GM13976 (cell line): ENCODE measurements around the gene TOX4.
A peak's percentile ranks its signal among the peaks of the same experiment; 100 is the strongest.

Experiments
- DNase-seq: peaks from one replicate; pipeline ENCODE4 v3.0.0; 2012; ENCODE audit warnings: low spot score
- in situ Hi-C: fragments of 300-500 bp; cut with MboI; formaldehyde crosslinking; loops from one replicate; pipeline ENCODE4 v1.12.0; 2022; ENCODE audit warnings: low sequenced_read_pairs, mixed read lengths, inconsistent platforms; ENCODE audit not compliant: unreplicated experiment
- TF ChIP-seq, protein P1 (sequence below): IDR thresholded peaks from 2 replicates; pipeline ENCODE4 v1.5.1; 2012; ENCODE audit warnings: borderline replicate concordance, mild to moderate bottlenecking; ENCODE audit not compliant: insufficient read depth; ENCODE audit errors: extremely low read depth, missing control alignments, control extremely low read depth

Gene TOX4

GRCh38 chr14:21525962-21526671, 49.1 kb downstream of the TOX4 start, which contains the start of gene SALL2:
TSS of gene SALL2 (minus strand) at chr14:21526346. CDS start at chr14:21526127, 219 bp downstream.
- TF ChIP-seq, protein P1, sequence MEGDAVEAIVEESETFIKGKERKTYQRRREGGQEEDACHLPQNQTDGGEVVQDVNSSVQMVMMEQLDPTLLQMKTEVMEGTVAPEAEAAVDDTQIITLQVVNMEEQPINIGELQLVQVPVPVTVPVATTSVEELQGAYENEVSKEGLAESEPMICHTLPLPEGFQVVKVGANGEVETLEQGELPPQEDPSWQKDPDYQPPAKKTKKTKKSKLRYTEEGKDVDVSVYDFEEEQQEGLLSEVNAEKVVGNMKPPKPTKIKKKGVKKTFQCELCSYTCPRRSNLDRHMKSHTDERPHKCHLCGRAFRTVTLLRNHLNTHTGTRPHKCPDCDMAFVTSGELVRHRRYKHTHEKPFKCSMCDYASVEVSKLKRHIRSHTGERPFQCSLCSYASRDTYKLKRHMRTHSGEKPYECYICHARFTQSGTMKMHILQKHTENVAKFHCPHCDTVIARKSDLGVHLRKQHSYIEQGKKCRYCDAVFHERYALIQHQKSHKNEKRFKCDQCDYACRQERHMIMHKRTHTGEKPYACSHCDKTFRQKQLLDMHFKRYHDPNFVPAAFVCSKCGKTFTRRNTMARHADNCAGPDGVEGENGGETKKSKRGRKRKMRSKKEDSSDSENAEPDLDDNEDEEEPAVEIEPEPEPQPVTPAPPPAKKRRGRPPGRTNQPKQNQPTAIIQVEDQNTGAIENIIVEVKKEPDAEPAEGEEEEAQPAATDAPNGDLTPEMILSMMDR, result no peak
- peak; percentile 86 for DNase-seq
- in situ Hi-C loops, result no loop called here

DNA sequence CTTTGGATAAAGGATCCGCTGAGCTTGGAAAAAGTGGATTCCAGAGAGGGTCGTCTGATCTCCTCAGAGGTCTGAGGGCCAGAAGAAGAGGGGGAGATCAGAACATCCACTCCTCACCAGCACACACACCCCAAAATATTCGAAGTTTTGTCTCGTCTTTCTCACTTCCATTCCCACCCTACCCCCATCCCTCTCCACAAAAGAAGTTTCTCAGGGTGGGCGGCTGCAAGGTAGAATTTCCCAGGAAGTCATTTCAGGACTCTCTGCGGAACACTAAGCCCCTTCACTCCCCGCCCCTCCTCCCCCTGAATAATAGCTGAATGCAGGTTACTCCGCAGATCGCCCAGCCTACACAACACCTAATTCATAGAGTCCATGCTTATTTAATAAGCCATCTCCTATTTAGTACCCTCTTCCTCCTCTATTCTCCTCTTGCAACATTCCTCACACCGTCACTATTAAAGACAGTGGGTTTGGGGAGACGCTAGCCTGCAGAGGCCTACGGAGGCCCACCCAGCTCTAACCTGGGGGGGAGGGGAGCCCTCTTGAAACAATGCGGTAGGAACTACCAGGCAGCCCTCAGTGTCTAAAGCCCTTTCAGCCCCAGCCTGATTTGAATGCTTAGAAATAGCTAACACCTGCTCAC, 49.8 kb downstream of the TOX4 start:
- TF ChIP-seq, protein P1, result no peak
- in situ Hi-C loops, result no loop called here
- no peak for DNase-seq

GRCh38 chr14:21527318-21527679, 50.3 kb downstream of the TOX4 start:
- DNase-seq, result no peak
- in situ Hi-C loops, result no loop called here
- TF ChIP-seq, protein P1, result no peak

- in situ Hi-C loops, result no loop called here
- TF ChIP-seq, protein P1, result no peak
- DNase-seq, result no peak
Measured at GRCh38 chr14:21528381-21529348, 51.7 kb downstream of the TOX4 start.

- in situ Hi-C loops, result no loop called here
- TF ChIP-seq, protein P1, result no peak
- no peak for DNase-seq
Measured at GRCh38 chr14:21529515-21529914, 52.5 kb downstream of the TOX4 start.

DNA sequence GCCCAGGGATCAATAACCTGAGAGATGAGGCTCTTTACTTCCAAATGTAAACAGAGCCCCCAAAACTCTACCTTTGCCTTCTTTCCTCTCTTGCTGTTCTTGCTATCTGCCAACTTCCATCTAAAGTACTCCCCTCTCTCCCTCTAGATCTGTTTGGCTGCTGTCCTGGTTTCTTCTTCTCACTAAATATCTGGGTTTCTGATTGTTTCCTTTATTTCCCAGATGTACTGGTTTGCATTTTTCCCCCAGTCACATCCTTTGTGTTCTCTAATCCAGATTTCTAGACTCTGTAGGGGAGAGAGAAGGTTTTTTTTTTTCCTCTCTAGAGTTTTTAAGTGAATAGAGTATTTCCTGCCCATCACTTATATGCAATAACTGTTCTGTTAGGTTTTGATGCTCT, 56.3 kb downstream of the TOX4 start:
- in situ Hi-C loops, result no loop called here
- TF ChIP-seq, protein P1, result no peak
- DNase-seq, result no peak
